Measurements from ENCODE around the gene THSD4.

Gene THSD4

DNA sequence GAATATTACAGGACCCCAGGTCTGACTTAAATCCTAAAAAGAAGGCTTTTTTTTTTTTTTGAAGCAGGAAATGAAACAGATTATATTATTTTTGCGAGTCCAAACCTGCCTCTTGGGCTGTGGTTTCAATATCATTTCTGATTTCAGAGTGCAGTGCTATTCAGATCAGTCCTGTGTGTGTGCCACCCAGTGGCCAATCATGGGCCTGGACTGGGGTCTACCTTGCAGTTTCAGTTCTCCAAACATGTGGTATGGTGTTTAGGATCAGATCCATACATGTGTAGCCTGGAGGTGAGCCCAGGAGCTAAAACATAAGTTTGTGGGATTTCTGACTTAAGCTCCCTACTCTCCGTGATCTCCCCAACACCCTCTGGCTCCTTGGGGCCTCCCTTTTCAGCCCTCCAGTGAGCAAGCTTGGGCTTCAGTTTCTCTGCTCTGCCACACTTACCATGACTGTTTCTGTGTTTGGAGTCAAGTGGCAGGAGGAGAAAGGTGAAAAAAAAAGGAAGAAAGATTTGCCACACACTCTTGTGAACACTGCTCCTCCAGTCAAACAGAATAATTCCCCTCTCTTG, 12.1 kb upstream of the THSD4 start:
- DNase-seq, result peak; percentile 59

DNA sequence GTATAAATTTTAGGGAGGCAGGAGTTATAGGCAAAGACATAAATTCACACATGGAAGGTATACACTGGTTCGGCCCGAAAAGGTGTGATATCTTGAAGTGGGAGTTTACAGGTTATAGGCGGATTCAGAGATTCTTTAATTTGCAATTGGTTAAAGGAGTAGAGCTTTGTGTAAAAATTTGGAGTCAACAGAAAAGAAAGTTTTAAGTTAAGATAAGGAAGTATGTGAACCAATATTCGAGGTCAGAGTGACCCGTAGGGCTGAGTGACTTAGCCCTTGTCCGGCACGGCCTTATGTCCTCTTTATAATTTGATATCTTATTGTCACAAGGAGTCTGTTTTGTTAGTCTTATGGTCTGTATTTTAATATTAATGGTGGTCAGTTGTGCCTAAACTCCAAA, 10.6 kb upstream of the THSD4 start:
- DNase-seq, result no peak

DNA sequence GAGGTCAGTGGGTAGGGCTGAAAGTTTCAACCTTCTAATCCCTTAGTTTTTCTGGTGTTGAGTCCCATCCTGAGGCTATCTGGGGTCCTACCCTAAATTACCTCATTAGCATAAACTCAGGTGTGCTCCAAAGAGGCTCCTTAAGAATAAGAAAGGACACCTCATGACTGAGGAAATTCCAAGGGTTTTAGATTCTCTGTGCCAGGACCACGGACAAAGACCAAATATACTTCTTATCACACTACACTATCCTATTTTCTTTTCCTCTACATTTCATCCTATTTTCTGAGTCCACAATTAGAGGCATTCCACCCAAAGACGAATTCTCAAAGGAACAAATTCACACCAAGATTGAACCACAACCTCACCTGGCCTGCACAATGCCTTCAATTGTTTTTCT, 9.8 kb upstream of the THSD4 start:
- DNase-seq, result no peak

DNA sequence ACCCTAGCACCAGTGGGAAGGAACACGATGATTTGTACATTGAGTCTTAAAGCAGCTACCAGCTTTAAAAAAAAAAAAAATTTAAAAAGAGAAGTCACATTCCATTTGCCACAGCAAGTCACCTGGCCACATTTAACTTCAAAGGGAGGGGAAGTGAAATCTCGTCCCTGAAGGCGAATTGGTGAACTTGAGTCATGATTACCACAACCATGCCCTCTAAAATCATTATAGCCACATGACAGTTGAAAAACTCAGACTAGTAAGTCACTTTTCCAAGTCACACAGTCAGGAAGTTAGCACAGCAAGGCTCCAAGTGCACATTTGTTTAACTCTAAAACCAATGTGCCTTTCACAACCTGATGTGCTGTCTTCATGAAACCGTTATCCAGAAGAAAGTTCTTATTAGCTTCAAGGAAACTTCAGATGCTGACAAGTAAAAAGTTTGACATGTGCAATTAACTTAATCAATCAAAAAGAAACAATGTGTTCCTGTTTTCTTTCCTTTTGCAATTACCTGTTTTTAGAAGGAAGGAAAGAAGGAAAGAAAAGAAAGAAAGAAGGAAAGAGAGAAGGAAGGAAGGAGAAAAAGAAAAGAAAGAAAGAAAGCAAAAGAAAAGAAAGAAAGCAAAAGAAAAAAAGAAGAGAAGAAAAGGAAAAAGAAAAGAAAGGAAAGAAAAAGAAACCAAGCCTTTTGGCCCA, 8.3 kb upstream of the THSD4 start:
- DNase-seq, result no peak

DNA sequence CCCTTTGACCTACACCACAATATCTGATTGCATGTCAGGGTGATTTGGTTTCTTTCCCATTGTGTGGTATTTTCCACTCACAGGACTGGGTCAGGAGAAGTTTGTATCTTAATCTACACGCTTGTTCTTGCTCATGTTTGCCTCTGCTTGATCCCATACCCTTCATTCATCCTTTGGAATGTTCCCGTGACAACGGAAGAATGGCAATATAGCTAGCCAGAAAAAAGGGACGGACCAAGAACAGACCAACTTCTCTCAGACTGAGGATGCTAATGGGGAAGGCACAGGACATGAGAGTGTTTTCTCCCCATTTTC, 7.8 kb upstream of the THSD4 start:
- DNase-seq, result no peak

DNA sequence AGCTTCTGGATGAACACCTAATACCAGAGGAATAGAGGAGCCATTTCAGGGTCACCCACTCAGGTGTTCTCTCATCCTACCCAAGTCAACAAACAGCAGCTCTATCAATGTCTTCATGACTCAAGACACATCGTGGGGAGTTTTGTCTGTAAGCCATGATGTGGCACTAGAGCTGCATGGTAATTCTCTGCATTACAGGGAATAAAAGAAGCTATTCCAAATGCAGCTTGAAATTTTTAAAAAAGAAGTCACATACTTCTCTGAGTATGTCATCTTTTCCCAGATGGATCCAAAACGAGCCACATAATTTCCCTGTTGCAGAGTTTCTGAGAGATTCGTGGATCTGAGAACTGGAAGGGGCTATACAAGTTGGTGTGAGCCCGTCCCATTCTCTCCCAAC, 6.1 kb upstream of the THSD4 start:
- DNase-seq, result peak; percentile 80

DNA sequence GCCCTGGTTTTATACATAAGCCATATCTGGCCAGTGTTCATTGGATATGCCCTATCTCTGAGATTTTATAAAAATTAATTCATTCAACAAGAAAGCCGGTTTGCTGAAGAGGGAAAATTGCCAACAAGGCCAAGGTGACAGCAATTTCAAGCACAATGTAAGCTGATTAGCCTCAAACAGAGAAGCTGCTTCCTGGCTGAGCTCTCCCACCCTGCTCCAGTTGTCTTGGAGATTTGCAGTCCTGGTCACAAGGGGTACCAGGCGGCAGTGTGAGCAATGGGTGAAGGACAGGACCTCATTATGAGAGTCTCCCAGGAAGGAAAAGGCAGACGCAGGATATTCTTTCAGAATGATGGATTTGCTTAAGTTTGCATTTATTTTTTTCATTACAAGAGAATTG, 5.4 kb upstream of the THSD4 start:
- DNase-seq, result no peak

DNA sequence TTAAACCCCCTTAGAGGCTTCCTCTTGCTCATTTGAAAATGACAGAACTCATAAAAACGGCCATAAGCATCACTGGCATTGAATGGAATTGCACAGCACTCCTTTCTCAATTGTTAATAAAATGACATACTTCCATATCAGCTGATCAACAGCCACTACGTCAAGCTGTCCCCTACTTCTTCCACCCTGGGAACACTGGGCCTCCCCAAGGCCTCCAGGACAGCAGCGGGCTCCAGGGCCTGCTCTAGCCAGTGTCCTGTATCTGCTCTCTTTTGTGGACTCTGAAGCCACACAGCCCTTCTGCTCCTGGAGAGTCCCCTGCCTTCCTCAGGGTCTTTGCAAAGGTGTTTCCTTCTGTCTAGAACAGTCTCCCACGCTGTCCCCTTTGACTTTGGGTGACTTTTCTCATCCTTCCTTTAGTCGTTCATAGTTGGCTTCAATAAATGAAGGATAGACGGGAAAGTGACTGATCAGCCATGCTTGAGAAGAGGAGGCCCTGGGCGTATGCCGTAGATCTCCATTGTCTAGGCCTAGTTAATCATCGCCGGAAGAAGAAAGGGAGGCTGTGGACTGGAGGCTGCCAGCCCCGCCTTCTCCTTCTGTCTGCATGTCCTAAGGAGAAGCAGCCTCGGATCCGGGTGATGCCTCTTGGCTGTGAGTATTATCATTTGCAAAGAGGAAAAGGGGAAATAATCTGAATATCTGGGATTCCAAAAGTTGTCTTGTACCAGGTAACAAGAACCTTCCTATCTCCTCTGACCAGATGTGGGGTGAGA, 4.7 kb upstream of the THSD4 start:
- no peak for DNase-seq

DNA sequence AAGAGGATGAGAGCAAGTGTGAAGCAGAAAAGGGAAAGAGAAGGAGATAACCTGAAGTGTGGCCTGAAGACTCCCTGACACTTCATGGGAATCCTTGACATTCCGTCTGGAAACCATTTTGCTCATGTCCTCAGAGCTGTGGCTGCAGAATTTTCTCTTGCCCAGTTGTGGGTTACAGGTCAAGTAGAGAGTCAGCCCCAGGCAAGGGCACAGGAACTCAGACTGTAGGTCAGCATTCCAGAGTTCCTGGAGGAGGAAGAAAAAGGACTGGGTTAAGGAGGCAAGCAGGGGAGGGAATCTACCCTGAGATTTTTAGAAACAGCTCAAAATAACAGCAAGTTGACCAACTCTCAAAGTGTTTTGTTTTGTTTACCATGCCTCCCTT, 4.1 kb upstream of the THSD4 start:
- DNase-seq, result no peak

DNA sequence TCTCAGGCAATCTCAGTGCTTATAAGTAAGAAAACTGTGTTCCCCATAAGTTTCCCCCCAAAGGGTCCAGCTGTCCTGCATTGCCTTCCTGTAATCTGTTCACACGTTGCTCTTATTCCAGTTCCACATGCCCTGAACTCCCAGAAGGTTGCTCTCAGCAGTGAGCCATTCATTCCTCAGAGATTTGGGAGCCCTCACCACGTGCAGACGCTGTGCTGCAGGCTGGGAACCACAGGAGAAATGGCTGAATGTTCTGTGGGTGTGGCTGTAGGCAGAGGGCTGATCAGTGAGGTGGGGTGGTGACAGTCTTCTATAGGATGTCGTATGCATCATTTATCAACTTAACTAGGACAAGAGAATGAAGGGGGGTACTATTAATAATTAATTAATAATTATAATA, 3.3 kb upstream of the THSD4 start:
- DNase-seq, result no peak

DNA sequence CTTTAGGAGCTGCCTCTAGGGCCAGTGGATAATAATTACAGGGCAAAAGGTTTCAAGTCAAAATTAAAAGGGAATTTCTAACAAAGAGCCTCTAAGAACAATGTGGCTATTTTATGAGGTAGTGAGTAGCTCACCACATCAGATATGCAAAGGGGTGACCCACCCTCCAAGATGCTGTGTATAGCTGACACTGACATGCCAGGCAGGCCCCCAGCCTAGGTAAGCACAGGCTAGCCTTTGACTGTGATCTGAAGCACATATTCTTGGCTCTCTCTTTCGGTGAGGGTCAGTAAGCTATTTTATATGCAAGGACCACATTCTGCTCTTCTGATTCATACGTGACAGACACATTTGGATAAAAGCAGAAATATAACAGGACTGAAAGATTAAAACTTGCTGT, 2.8 kb upstream of the THSD4 start:
- DNase-seq, result peak; percentile 11

DNA sequence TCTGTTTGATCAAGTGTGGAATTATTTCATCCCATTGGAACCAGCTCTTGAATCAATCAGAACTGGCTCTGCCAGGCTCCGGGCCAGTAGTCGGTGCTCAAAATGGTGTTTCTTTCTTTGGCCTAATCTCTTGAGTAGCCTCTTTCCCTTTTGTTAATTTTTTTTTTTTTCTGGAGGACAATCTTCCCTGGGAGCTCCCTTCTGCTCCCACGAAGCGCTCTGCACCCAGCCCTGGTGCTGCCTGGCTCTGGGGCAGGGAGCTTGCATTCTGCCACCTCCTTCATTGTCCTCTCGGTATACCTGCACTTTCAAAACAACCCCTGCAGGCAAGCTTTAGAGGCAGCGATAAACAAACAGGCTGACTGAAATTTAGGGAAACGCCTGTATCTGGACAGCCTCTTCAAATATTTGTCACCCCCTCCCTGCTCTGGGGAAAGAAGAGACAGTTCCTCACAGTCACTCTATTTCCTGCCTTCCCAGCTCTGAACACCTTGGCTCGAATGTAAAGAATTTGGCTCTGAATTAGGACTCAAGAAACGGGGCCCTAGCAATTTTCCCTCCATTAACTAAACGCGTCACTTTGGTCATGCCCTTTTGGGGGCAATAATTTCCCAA, 1.1 kb upstream of the THSD4 start:
- no peak for DNase-seq

DNA sequence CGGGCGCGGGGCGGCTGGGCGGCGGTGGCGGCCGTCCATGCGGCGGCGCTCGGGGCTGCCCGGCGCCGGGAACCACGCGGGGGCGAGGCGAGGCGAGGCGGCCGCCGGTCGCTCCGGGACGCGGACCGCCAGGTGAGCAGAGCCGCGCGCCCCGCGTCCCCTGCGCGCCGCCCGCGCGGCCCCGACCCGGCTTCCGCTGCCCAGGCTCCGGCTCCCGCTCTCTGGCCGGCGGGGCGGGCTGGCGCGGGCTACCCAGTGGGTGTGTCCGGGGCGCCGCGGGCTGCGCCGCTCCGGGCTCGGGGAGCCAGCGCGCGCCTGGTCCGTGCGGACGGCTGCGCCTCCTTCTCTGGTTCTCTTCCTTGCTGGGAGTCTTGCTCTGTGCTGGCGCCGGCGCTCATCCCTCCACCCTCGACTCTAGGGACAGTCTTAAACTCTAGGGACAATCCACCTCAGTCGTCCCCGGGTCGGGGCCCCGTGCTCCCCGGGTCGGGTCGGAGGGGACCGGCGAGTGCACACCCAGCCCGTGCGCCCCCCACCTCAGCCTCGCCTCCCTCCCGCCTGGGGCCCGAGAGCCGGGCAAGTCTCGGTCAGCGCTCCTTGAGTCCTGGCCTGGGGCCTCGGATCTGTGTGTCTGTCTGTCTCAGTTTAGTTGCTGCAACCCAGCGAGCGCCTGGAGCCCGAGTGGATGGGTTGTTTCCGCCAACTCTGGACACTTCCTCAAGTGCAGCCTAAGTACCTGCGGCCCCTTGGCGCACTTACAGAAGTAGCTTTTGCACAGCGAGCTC, 488 bp downstream of the THSD4 start:
- peak; percentile 41 for DNase-seq

DNA sequence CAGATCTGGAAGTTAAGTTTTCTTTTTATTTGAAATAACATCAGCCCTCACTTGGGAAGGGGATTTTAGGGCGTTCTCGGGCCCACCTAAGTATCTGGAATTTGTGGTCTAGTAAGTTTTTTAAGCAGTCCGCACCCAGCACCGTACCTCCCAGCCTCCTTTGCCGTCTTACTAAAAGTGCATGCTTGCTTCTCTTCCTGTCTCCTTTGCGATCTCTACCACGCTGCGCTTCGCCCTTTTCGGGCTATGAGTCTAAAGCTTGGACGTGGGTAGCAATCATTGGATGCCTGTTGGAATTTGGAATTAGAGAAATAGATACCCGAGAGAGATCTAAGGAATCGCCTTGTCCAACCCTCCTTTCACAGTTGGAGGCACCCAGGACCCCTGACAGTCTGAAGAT, 1.1 kb downstream of the THSD4 start:
- peak; percentile 32 for DNase-seq

DNA sequence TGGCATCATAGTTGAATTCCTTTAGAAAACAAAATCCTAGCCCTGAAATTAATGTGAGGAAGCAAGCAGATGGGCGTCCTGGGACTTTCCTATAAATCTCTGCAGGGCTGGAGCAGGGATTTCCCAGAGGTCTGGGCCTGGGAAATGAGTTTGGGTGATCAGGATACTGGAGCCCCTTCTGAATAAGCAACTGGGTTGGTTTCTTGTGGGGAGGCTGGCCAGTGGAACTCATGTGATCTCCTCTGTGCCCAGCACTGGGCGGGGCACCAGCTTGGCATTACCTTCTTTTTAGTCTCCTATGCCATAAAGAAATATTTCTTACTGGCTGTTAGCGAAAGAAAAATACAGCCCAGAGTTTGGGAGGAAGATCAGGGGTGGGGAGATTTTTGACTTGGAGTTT, 1.7 kb downstream of the THSD4 start:
- no peak for DNase-seq

DNA sequence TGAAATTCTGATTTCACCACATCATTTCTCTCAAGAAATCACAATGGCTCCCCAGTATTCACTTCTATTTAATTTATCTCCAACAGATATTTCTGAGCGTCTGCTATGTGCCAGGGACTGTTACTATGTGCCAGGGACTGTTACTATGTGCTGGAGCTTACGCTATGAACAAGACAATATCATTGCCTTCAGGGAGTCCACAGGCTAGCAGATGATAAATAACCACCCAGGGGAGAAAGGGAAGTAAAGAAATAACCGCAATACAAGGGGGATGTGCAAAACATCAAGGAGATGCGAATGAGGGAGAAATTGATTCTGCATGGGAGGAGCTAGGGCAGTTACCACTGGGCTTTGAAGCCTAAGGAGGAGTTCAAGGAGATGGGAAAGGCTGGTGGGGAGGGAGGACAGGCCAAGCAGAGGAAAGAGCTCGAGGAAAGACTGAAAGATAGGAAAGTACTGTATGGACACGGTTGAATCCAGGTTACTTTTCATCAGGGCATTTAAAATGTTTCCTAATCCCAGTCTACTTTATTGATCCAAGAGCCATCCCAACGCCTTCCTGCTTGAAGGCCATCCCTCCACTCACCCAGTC, 2.5 kb downstream of the THSD4 start:
- no peak for DNase-seq

DNA sequence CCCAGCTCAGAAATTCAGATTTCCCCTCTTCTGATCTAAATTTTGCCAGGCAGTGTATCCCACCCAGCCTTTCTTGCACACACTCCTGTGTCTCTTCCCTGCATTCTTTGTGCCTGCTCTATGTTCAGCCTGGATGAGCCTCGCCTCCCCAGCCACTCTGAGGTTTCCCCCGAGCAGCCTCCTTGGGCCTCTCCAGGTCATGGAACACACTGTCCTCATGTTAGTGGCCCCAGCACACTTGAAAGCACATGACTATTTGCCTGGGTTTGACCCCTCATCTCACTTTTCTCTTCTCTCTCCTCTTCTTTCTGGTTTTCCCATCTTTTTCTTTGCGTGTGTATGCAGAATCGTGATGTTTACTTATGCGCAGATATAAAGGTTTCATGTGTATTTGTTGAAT, 3.1 kb downstream of the THSD4 start:
- DNase-seq, result no peak

DNA sequence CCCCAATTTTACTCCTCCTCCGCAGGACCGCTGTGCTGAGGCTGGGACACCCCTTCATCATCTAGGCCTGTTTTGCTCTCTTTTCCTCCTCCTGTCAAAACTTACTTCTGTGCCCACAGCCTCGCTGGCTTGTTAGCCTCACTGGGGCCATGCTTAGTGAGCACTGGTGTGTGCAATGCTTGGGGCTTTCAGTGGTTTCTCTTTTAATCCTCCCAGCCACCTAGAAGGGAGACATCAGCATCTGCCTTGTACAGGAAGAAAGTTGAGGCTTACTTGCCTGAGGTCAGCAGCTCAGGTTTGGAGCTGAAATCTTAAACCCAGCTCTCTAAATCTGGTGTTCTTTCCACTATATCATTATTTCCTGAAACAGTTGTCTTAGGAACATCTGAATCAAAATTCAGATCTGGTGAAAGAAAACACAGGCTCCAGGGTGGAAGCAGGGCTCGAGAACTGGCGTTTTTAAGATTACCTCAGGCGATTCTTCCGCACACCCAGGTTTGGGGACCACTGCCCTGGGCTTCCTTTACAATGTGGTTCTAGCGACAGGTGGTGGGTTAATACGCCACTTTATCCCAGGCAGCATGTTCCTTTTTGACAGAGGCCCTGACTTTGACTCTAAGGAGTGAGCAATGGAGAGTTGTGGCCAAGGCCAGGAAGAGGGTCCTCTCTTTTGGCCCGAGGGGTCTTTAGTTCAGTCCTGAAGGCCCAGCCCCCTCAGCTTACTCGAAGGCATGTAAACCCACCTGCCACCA, 3.8 kb downstream of the THSD4 start:
- DNase-seq, result no peak

DNA sequence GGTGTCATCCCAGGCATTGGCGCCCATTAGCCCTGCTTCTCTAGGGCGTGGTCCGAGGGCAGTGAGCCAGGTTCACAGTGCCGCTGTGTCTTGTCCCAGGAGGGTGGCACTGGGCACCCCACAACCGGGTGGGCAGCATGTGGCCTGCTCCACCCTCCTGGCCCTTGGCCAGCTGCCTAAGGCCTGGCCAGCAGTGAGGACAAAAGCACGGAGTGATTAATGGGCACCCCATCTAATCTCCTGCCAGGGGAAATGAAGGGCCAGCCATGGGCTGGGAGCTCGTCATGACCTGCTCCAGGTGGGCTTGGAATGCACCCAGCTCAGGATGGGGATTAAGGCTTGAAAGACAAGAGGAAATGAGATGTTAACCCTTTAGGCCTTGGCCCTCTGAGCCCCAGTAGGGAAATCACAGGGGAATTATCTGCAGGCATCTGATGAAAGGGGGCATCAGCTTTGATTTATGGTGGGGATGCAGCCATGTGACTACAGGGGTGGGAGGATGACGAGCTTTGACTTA, 5.2 kb downstream of the THSD4 start:
- no peak for DNase-seq

DNA sequence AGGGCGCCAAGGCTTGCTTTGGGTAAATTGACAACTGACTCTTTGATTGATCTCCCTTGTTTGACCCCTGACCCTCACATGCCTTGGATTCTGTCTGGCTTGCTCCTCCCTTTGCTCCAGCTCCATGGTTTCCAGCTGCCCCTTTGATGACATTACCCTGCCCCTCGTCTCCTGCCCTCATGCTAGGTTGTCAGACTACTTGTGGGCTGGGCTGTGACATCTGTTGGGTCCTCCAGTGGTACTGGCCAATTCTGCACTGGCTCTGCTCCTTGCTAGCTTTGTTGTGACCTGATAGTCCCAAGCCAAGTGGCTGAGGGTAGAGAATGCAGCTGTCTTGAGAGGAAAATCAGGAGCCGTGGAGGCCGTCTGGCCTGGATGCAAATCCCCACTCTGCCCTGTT, 6.2 kb downstream of the THSD4 start:
- DNase-seq, result no peak

DNA sequence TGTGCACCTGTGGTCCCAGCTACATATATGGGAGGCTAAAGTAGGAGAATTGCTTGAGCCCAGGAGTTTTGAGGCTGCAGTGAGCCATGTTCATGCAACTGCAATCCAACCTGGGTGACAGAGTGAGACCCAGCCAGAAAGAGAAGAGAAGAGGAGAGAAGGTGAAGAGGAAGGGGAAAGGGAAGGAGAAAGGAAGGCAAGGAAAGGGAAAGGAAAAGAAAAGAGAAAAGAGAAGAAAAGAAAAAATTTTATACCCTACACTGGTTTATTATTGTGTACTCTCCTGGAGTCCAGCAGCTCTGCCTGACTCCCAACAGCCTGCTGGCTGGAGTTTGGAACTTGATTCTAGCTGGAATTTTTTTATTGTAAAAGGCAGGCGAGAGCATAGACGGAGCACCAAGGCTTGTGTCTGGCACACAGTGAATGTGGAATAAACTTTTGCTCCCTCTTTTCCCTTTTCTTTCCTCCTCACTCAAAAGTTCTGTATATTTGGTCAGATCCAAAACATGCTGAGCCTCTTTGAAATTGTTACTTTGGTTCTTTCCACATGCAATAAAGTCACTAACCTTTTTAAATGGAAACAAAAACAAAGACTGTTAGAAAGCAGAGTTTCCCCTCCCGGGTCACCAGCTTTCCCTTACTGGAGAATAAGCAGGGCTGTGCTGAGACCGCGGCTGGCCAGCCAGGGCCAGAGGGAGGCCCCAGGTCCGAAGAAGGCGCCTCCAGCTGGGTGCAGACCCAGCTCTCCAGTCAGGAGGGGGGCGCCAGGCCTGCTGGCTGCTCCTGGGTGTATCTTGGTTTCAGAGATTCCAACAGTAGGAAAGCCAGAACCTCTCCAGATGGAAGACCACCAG, 9.9 kb downstream of the THSD4 start:
- no peak for DNase-seq
